ENCODE measurements around the gene MICAL1. TPM values are rescaled to one million over a fixed set of nuclear protein-coding genes. Genes with fewer than 3 reads are reported as not detected.

MICAL1 gene
- polyA plus RNA-seq, 4 donors = 48.0 to 316 (median 181) TPM

DNA sequence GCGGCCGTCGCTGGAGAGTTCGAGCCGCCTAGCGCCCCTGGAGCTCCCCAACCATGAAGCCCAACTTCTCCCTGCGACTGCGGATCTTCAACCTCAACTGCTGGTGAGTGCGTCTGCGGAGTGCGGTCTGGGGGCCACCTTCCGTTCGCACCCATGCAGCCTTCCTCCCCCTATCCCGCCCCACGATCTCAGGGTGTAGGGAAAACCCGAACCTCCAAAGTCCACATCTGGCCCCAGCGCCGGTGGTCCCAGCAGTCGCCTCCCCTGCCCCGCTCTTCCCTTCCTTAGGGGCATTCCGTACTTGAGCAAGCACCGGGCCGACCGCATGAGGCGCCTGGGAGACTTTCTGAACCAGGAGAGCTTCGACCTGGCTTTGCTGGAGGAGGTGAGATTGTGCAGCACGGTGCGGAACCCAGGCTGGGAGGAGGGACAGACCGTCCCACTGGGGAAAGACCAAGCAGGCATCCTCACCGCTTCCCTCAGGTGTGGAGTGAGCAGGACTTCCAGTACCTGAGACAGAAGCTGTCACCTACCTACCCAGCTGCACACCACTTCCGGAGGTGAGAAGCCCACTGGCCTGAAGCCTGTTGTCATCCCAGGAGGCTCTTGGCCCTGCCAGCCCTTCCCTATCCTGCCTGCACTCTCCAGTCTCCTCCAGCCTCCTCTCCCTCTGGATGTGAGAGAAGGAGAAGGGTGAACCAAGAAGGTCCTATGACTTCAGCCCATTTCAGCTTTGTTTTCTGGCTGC is 14.3 kb downstream of the MICAL1 start:
- peak overlapping the region; percentile 56 to 82 (median 82) for H3K4me3 ChIP-seq (ENCODE audit: low read depth in 1 of 3, low read length in 3 of 3)
- H3K9me3 ChIP-seq (ENCODE audit: control insufficient read depth in 2 of 2, insufficient read depth in 1 of 2, low read depth in 1 of 2, low read length in 1 of 2) = no peaks in the 10 kb centered on the region
- peaks cover 9 to 44% (median 12%) of the 10 kb centered on the region in 3 donors for H3K36me3 ChIP-seq (ENCODE audit: control insufficient read depth in 3 of 3, insufficient read depth in 2 of 3, low read depth in 1 of 3, low read length in 3 of 3)
- WGBS, 3 donors = 0 to 1% (median 1%) methylated on average over 26 to 31 of the region's 31 CpGs
- peak; percentile 70 to 83 for DNase-seq
- H3K4me1 ChIP-seq (ENCODE audit: control insufficient read depth in 3 of 3, insufficient read depth in 2 of 3, low read depth in 1 of 3, low read length in 2 of 3) = peaks cover 0 to 11% (median 8%) of the 10 kb centered on the region in 3 donors
- H3K27ac ChIP-seq (ENCODE audit: low read depth in 1 of 3, low read length in 2 of 3) = peak overlapping the region; percentile 44 to 86 (median 81)
- H3K27me3 ChIP-seq (ENCODE audit: control insufficient read depth in 3 of 3, insufficient read depth in 3 of 3, low read length in 3 of 3) = no peaks in the 10 kb centered on the region
- no peak for FAIRE-seq

- H3K27ac ChIP-seq (ENCODE audit: low read depth in 1 of 3, low read length in 2 of 3) = peak within 1 kb of the TSS; percentile 44 to 86 (median 81)
- DNase-seq (peak; percentile 85 to 96), FAIRE-seq (no peak)
- H3K4me1 ChIP-seq (ENCODE audit: control insufficient read depth in 3 of 3, insufficient read depth in 2 of 3, low read depth in 1 of 3, low read length in 2 of 3) = peaks cover 0 to 11% (median 8%) of the 10 kb centered on the region in 3 donors
- peak within 1 kb of the TSS; percentile 56 to 82 (median 82) for H3K4me3 ChIP-seq (ENCODE audit: low read depth in 1 of 3, low read length in 3 of 3)
- no peaks in the 10 kb centered on the region for H3K27me3 ChIP-seq (ENCODE audit: control insufficient read depth in 3 of 3, insufficient read depth in 3 of 3, low read length in 3 of 3)
- H3K36me3 ChIP-seq (ENCODE audit: control insufficient read depth in 3 of 3, insufficient read depth in 2 of 3, low read depth in 1 of 3, low read length in 3 of 3) = peaks cover 7 to 39% (median 9%) of the 10 kb centered on the region in 3 donors
- no peaks in the 10 kb centered on the region for H3K9me3 ChIP-seq (ENCODE audit: control insufficient read depth in 2 of 2, insufficient read depth in 1 of 2, low read depth in 1 of 2, low read length in 1 of 2)
- WGBS, 3 donors = 0% methylated on average over 68 to 102 of the region's 102 CpGs
Observed at GRCh38 chr6:109440331-109441068, 15.1 kb downstream of the MICAL1 start, which contains the start of the genes PPIL6 and SMPD2. PPIL6 (minus strand) TSS chr6:109440628; CDS start chr6:109440590, 38 bp downstream. SMPD2 (plus strand) TSS chr6:109440724; CDS start chr6:109441122, 398 bp downstream.

DNA sequence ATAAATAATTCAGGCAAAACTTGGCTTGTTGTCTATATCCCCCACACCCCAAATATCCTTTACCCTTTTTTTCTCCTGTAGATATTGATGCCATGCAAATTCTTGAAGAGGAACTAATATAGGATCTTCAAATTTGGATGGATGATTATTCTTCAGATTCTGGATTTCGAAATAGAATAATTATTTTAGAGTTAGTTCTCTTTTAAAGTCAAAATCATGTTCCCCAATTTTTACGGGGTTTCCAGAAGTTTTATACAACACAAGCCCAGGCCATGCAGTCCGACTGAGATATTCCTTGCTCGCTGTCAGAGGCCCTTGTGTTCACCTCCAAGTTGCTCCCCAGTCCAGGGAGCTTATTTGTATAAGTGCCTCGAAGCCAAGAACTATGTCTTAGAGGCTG is 19.5 kb downstream of the MICAL1 start:
- H3K4me1 ChIP-seq (ENCODE audit: control insufficient read depth in 3 of 3, insufficient read depth in 2 of 3, low read depth in 1 of 3, low read length in 2 of 3) = no peaks in the 10 kb centered on the region
- H3K36me3 ChIP-seq (ENCODE audit: control insufficient read depth in 3 of 3, insufficient read depth in 2 of 3, low read depth in 1 of 3, low read length in 3 of 3) = peaks cover 0 to 2% (median 0%) of the 10 kb centered on the region in 3 donors
- no peaks in the 10 kb centered on the region for H3K9me3 ChIP-seq (ENCODE audit: control insufficient read depth in 2 of 2, insufficient read depth in 1 of 2, low read depth in 1 of 2, low read length in 1 of 2)
- WGBS, 3 donors = 85 to 96% (median 92%) methylated on average over 5 of the region's 5 CpGs
- no peak overlapping the region for H3K4me3 ChIP-seq (ENCODE audit: low read depth in 1 of 3, low read length in 3 of 3)
- no peaks in the 10 kb centered on the region for H3K27me3 ChIP-seq (ENCODE audit: control insufficient read depth in 3 of 3, insufficient read depth in 3 of 3, low read length in 3 of 3)
- no peak overlapping the region for H3K27ac ChIP-seq (ENCODE audit: low read depth in 1 of 3, low read length in 2 of 3)
- FAIRE-seq (no peak), DNase-seq (no peak)

- FAIRE-seq = no peak
- DNase-seq = no peak
- H3K4me1 ChIP-seq (ENCODE audit: control insufficient read depth in 3 of 3, insufficient read depth in 2 of 3, low read depth in 1 of 3, low read length in 2 of 3) = no peaks in the 10 kb centered on the region
- no peak overlapping the region for H3K27ac ChIP-seq (ENCODE audit: low read depth in 1 of 3, low read length in 2 of 3)
- 50 to 66% (median 57%) methylated on average over 2 of the region's 2 CpGs for WGBS, 3 donors
- no peak overlapping the region for H3K4me3 ChIP-seq (ENCODE audit: low read depth in 1 of 3, low read length in 3 of 3)
- no peaks in the 10 kb centered on the region for H3K9me3 ChIP-seq (ENCODE audit: control insufficient read depth in 2 of 2, insufficient read depth in 1 of 2, low read depth in 1 of 2, low read length in 1 of 2)
- peaks cover 0 to 2% (median 0%) of the 10 kb centered on the region in 3 donors for H3K36me3 ChIP-seq (ENCODE audit: control insufficient read depth in 3 of 3, insufficient read depth in 2 of 3, low read depth in 1 of 3, low read length in 3 of 3)
- H3K27me3 ChIP-seq (ENCODE audit: control insufficient read depth in 3 of 3, insufficient read depth in 3 of 3, low read length in 3 of 3) = no peaks in the 10 kb centered on the region
Observed at GRCh38 chr6:109434456-109434855, 21.1 kb downstream of the MICAL1 start.

- 87 to 99% (median 98%) methylated on average over 3 of the region's 3 CpGs for WGBS, 3 donors
- Histone ChIP-seq H3K36me3 (ENCODE audit: control insufficient read depth in 3 of 3, insufficient read depth in 2 of 3, low read depth in 1 of 3, low read length in 3 of 3) (no peaks in the 10 kb centered on the region), H3K4me1 (ENCODE audit: control insufficient read depth in 3 of 3, insufficient read depth in 2 of 3, low read depth in 1 of 3, low read length in 2 of 3) (no peaks in the 10 kb centered on the region), H3K9me3 (ENCODE audit: control insufficient read depth in 2 of 2, insufficient read depth in 1 of 2, low read depth in 1 of 2, low read length in 1 of 2) (no peaks in the 10 kb centered on the region), H3K27me3 (ENCODE audit: control insufficient read depth in 3 of 3, insufficient read depth in 3 of 3, low read length in 3 of 3) (no peaks in the 10 kb centered on the region), H3K27ac (ENCODE audit: low read depth in 1 of 3, low read length in 2 of 3) (no peak overlapping the region), H3K4me3 (ENCODE audit: low read depth in 1 of 3, low read length in 3 of 3) (no peak overlapping the region)
- FAIRE-seq = no peak
- DNase-seq = no peak
Observed at GRCh38 chr6:109429496-109429895, 26.1 kb downstream of the MICAL1 start.

GRCh38 chr6:109428889-109429477 is 26.6 kb downstream of the MICAL1 start:
- H3K27ac ChIP-seq (ENCODE audit: low read depth in 1 of 3, low read length in 2 of 3) = no peak overlapping the region
- FAIRE-seq = no peak
- H3K4me1 ChIP-seq (ENCODE audit: control insufficient read depth in 3 of 3, insufficient read depth in 2 of 3, low read depth in 1 of 3, low read length in 2 of 3) = no peaks in the 10 kb centered on the region
- H3K4me3 ChIP-seq (ENCODE audit: low read depth in 1 of 3, low read length in 3 of 3) = no peak overlapping the region
- WGBS, 3 donors = 38 to 49% (median 40%) methylated on average over 7 of the region's 7 CpGs
- no peak for DNase-seq
- H3K9me3 ChIP-seq (ENCODE audit: control insufficient read depth in 2 of 2, insufficient read depth in 1 of 2, low read depth in 1 of 2, low read length in 1 of 2) = no peaks in the 10 kb centered on the region
- H3K27me3 ChIP-seq (ENCODE audit: control insufficient read depth in 3 of 3, insufficient read depth in 3 of 3, low read length in 3 of 3) = no peaks in the 10 kb centered on the region
- peaks cover 0 to 2% (median 0%) of the 10 kb centered on the region in 3 donors for H3K36me3 ChIP-seq (ENCODE audit: control insufficient read depth in 3 of 3, insufficient read depth in 2 of 3, low read depth in 1 of 3, low read length in 3 of 3)

GRCh38 chr6:109424946-109425345 is 30.6 kb downstream of the MICAL1 start:
- H3K9me3 ChIP-seq (ENCODE audit: control insufficient read depth in 2 of 2, insufficient read depth in 1 of 2, low read depth in 1 of 2, low read length in 1 of 2) = no peaks in the 10 kb centered on the region
- no peaks in the 10 kb centered on the region for H3K4me1 ChIP-seq (ENCODE audit: control insufficient read depth in 3 of 3, insufficient read depth in 2 of 3, low read depth in 1 of 3, low read length in 2 of 3)
- peaks cover 0 to 4% (median 0%) of the 10 kb centered on the region in 3 donors for H3K36me3 ChIP-seq (ENCODE audit: control insufficient read depth in 3 of 3, insufficient read depth in 2 of 3, low read depth in 1 of 3, low read length in 3 of 3)
- no peak overlapping the region for H3K4me3 ChIP-seq (ENCODE audit: low read depth in 1 of 3, low read length in 3 of 3)
- no peak overlapping the region for H3K27ac ChIP-seq (ENCODE audit: low read depth in 1 of 3, low read length in 2 of 3)
- 83 to 89% (median 85%) methylated on average over 2 of the region's 2 CpGs for WGBS, 3 donors
- FAIRE-seq (no peak), DNase-seq (no peak)
- H3K27me3 ChIP-seq (ENCODE audit: control insufficient read depth in 3 of 3, insufficient read depth in 3 of 3, low read length in 3 of 3) = no peaks in the 10 kb centered on the region

GRCh38 chr6:109421184-109421583 is 34.4 kb downstream of the MICAL1 start:
- no peaks in the 10 kb centered on the region for H3K4me1 ChIP-seq (ENCODE audit: control insufficient read depth in 3 of 3, insufficient read depth in 2 of 3, low read depth in 1 of 3, low read length in 2 of 3)
- H3K4me3 ChIP-seq (ENCODE audit: low read depth in 1 of 3, low read length in 3 of 3) = no peak overlapping the region
- FAIRE-seq = no peak
- H3K27ac ChIP-seq (ENCODE audit: low read depth in 1 of 3, low read length in 2 of 3) = no peak overlapping the region
- 77 to 92% (median 80%) methylated on average over 1 of the region's 1 CpG for WGBS, 3 donors
- DNase-seq = no peak
- H3K27me3 ChIP-seq (ENCODE audit: control insufficient read depth in 3 of 3, insufficient read depth in 3 of 3, low read length in 3 of 3) = no peaks in the 10 kb centered on the region
- H3K9me3 ChIP-seq (ENCODE audit: control insufficient read depth in 2 of 2, insufficient read depth in 1 of 2, low read depth in 1 of 2, low read length in 1 of 2) = no peaks in the 10 kb centered on the region
- H3K36me3 ChIP-seq (ENCODE audit: control insufficient read depth in 3 of 3, insufficient read depth in 2 of 3, low read depth in 1 of 3, low read length in 3 of 3) = peaks cover 0 to 8% (median 0%) of the 10 kb centered on the region in 3 donors

Data from small intestine (tissue), 7 donors.